Measurements from ENCODE around the gene PTCD3.

Gene PTCD3

DNA sequence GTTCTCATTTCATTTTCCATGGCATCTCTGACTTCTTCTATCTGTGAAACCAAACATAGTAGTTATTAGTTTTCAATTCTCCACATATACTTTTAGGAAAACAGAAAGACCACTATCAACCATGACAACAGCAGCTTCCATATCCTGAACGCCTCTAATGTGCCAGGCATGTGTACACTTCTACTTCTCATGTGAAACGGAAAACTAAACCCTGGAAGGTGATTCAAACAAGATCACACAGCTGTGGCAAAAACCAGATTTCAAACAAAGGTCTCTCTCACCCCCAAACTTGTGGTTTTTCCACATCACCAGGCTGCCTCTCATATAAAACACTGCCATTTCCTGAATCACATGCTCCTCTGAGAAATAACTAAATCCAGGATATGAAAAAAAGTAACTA, 41.8 kb downstream of the PTCD3 start:
- no peak for DNase-seq

DNA sequence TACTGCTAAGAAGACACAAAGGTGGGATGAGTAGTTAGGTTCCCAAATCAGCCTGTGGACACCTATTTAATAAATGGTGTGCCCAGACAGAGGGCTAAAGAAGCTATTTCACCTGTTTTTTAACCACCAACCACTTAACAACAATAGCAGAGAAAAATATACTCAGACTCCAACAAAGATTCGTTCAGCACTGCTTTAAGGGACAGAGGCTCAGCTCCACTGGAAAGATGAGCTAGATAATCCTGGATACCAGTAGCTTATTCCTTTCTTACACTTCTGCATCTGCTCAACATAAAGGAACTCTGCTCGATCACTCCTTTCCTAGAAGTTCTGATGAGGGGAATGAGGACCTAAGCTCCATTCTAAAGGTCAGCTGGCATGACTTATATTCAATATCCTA, 44.5 kb downstream of the PTCD3 start:
- no peak for DNase-seq

DNA sequence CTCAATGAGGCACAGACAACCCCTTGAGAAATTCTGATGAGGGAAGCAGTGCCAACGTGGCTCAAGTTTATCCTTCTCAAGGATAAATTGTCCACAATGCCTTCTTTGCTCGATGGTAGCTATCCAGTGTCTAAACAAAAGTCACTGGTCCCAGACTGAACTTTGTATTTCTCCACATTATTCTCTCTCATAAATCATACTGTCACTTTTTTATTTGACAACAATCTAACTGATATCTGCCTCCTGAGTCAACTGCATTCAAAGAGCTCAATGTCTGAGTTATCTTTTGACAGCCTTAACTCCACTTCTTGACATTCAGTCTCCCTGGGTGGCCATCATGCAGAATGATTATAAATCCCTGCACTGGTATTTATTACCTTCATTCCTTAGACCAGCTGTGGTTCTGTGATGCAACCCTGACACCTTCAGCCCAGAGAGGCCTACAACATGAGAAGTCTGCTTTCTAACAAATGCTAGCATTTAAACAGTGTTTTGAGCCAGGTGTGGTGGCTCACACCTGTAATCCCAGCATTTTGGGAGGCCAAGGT, 51.0 kb downstream of the PTCD3 start:
- no peak for DNase-seq

DNA sequence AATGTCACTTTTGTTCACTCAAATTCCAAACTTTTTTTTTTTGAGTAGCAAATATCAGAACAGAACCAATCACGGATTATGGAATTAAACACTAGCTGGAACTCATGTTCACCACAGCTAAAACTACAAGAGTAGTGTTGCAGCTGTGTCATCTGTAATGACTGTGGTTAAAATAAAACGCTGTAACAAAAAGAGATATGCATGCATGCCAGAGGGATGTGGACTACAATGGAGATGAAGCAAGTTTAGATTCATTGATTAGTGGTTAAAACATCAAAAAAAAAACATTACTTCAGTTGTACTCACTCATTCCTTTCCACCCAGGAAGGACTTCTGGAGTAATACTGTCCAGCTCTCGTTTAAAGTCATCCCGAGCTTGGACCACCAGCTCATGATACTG, 52.3 kb downstream of the PTCD3 start:
- DNase-seq: no peak

DNA sequence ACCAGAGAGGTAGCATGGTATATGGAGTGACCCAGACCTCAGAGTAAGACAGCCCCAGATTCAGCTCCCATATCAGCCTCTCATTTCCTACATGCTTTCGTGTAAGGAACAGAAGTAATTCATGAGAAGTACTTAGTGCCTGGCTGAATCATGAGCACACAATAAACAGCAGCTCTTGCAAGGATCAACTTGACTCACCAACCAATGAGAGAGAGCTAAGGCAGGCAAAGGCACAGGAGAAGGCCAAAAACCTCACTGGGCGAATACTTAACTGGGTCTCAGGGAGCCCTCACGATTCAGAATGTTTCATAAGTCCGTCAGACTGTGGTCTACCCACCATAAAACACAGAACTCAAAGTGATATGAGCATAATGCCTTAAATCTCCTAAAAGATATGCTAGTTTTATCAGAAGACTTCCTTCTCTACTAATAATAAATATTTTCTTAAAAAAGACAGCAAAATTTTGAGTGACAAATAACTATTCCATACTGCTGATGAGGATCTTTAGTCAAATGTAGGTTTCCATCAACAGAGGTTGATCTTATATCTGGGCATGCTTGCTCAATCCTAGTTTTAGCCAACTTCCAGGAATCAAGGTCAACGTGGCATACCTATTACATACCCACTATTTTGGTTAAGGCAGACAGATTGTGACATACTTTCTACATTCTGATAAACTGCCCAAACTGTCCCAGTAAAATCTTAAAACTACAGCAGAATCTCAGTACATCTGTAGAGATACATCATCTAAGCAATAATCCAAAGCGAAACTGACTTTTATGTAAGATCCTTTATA, 54.3 kb downstream of the PTCD3 start:
- DNase-seq: no peak

DNA sequence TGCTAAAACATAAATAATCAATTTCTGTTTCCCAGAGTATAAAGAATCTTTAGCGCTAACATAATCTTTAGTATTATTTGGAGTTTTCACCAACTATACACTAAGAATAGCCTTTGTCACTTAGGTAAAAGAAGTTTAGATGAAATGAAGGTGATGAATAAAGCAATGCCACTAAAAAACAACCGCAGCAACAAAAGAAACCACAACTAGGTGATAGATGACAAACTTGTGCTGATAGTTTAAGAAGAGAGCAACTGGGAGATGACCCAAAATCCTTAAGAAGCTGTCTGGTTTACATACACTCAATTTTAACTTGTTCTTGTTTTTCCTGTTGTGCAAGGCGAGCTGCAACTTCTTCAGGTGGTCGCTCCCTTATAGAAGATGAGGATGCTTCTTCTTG, 64.4 kb downstream of the PTCD3 start:
- DNase-seq: no peak

DNA sequence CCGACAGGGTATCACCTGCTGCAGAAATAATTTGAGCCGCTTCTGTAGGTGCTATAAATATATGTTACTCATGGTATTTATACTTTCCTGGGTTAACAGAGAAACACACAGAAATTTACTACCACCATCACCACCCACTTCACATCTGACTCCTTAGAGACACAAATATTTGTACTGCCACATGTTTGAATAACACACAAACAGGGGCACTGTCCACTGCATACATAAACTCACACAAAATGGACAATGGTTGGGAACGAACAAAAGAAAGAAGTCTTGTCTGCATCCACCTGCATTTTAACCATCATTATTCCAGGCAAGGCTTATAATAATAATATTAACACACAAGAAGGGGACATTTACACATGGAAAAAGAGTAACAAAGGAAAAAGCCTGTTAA, 65.3 kb downstream of the PTCD3 start:
- DNase-seq: no peak

DNA sequence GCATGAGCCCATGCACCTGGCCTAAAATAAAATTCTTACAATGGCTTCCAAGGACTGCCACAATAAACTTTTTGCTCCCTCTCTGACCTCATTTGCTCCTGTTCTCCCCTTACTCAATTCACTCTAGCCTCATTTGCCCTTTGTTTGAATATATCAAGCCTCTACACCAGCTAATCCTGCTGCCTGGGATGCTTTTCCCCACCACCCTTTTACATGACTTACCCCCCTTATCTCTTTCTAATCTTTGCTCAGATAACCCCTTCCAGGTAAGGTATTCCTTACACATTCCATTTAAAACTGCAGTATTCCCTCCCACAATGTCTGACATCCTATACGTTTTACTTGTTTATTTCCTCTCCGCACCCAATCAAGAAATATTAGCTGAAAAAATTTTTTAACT, 66.6 kb downstream of the PTCD3 start:
- DNase-seq: no peak

DNA sequence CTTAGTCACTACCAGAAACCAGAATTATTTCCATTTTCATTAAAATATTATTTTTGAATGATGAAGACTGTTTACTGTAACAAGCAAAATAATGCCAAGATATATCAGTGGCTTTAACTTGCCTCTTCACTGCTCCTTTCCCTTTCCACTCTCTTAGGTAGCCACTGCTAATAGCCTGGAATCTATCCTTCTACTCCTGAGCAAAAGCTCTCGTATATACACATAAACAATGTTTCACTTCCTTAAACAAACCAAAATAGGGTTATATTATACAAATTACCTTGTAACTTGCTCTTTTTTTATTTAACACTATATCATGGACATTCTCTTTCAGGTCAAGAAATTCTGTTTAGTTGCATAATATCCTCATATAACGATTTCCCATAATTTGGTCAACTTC, 68.4 kb downstream of the PTCD3 start:
- no peak for DNase-seq

DNA sequence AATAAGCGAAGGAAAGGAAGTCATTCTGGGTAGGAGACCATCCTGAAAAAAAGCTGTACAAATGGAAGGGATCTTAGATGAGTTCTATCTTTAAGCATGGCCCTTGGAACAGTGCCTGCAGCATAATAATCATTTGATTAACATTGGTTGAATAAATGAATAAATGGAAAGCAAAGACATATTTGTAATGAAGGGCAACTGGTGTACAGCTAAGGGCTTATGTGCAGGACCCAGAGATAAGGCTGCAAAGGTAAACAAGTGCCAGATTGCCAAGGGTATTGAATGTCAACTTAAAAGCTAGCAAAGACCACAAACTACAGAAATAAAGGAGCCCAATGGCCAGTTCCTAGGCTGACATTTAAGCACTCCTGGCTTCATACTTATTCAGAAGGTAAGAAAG, 69.8 kb downstream of the PTCD3 start:
- DNase-seq: no peak

DNA sequence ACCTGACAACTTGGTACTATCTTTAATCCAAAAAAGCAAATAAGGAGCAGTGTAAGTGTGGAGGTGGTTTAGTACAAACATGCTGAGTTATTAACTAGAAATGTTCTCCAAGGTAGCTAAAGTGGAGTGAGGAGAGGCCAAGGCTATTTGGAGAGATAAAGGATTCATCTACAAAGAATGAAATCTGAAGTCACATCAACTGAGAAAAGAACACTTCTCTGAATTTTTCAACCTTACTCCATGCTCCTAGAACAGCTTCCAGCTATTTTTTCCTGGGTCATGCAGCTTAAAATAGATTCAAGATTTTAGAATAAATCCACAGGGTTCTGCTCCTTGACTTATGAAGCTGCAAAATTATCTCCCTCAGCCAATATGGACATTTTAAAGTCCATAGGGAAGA, 70.6 kb downstream of the PTCD3 start:
- DNase-seq: no peak

DNA sequence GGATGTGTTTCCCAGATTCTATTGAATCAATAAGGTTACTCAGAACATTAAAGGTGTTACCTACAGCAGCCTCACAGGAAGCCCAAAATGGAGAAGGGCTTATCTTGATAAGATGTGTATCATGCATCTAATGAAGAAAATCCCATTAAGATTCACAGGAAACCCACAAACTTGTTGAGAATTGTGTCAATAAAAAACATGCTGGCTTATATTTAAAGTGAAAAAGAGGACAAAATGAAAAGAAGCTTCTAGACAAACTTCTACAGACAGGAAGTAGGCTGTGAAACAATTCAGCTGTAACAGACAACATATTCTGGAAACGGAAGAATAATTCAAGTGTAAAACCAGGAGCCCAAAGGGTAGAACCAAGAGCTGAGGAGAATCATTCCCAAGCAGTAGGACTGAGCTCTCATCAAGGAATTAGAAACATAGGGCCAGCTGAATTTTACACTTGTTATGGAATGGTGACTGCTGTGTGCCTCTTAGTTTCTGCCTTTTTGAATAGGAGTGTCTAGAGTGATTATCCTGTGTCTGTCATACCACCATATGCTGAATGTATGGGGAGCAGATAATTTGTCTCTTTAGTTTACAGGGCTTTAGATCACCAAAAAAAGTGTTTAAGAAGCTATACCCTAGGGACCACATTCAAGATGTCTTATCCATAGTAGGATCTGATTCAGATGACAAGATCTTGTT, 79.6 kb downstream of the PTCD3 start:
- DNase-seq: no peak

DNA sequence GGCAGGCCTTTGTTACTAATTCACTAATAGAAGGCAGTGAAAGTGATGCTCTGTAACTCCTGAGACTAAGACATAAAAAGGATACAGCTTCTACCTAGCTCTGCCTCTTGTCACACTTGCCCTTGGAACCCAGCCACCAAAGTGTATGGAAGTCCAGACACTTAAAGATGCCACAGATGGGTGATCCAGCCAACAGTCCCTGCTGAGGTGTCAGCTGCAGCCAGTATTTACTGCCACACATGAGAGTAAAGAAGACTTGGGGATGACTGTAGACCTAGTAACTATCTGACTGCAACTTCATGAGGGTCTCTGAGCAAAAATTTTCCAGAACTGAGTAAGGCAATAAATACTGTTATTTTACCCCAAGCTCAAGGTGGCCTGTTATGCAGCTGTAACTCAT, 80.4 kb downstream of the PTCD3 start:
- no peak for DNase-seq

DNA sequence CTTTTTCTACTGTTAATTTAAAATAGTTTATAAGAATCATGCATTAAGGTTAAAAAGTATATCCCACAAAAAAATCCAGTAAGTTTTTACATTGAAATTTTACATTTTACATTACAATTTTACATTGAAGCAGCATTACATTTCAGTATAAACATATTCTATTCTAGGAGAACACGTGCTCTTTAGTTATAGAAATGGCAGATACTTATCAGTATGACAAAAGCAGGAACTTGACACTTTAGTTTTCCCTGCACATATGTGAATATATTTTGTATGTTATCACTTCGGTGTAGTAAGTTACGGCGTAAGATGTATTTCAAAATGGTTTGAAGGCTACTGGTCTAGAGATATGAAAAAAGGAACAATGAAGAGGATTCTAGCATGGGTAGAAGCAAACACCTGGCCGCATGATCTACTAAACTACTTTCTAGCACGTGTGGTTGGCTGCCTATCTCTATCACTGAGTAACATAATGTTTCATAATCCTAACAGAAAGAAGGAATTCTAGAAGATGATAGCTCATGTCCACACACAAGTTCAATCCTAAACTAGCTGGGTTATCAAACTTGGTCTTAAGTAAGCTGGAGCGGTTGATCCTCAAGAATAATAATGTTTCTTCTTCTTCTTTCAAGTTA, 83.9 kb downstream of the PTCD3 start:
- no peak for DNase-seq

Measured in DMS153 (cell line).